ENCODE data around the gene CIBAR2. TPM values are rescaled to one million over a fixed set of nuclear protein-coding genes. Genes with fewer than 3 reads are reported as not detected.

Gene CIBAR2
- total and polyA plus RNA-seq, 10 of the 15 experiments (the other 5 are each of a cell fraction or from before 2014, with no cell fraction given), result 0.05 to 0.16 (median 0.07) TPM; not detected in 7

DNA sequence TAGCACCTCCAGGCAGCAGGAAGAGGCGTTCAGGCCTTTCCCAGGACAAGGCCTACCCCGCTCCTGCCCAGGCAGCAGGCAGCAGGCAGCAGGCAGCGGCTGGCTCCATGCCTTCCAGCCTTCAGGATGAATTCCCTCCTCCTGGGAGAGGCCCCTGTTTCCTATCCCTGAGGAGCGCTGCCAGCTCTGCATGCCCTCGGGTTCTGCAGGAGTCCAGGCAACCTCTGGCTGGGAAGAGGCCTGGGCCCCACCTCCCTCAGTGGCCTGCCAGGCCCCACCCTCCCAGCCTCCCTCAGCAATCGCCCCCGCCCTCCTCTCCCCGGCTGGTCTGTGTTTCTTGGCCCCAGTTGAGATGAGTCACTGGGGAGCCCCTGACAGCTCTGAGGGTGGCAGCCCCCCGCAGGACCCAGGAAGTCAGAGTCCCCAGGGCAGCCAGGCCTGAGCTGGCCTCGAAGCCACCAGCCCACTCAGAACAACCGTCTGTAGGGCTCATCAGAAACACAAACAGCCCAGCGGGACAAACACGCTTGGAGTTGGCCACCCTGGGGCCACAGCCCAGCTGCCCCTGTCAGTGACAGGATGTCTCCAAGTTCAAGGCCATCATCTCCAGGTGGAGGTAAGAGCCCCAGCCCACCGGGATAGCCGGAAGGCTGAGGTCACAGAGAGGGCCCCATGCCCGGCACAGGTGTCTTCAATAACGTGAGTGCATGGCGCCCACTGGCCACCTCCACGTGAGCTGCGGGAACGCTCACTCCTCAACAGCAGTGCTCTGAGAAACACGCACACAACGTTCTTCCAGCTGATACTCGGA, 39.5 kb upstream of the CIBAR2 start (continued):
- TF ChIP-seq, protein P1, sequence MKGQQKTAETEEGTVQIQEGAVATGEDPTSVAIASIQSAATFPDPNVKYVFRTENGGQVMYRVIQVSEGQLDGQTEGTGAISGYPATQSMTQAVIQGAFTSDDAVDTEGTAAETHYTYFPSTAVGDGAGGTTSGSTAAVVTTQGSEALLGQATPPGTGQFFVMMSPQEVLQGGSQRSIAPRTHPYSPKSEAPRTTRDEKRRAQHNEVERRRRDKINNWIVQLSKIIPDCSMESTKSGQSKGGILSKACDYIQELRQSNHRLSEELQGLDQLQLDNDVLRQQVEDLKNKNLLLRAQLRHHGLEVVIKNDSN (IDR thresholded peaks at IDR 0.05; ENCODE audit: borderline replicate concordance, extremely low read length, insufficient read depth, low read depth, low read length), result no peak
- TF ChIP-seq, protein P2, sequence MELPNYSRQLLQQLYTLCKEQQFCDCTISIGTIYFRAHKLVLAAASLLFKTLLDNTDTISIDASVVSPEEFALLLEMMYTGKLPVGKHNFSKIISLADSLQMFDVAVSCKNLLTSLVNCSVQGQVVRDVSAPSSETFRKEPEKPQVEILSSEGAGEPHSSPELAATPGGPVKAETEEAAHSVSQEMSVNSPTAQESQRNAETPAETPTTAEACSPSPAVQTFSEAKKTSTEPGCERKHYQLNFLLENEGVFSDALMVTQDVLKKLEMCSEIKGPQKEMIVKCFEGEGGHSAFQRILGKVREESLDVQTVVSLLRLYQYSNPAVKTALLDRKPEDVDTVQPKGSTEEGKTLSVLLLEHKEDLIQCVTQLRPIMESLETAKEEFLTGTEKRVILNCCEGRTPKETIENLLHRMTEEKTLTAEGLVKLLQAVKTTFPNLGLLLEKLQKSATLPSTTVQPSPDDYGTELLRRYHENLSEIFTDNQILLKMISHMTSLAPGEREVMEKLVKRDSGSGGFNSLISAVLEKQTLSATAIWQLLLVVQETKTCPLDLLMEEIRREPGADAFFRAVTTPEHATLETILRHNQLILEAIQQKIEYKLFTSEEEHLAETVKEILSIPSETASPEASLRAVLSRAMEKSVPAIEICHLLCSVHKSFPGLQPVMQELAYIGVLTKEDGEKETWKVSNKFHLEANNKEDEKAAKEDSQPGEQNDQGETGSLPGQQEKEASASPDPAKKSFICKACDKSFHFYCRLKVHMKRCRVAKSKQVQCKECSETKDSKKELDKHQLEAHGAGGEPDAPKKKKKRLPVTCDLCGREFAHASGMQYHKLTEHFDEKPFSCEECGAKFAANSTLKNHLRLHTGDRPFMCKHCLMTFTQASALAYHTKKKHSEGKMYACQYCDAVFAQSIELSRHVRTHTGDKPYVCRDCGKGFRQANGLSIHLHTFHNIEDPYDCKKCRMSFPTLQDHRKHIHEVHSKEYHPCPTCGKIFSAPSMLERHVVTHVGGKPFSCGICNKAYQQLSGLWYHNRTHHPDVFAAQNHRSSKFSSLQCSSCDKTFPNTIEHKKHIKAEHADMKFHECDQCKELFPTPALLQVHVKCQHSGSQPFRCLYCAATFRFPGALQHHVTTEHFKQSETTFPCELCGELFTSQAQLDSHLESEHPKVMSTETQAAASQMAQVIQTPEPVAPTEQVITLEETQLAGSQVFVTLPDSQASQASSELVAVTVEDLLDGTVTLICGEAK (IDR thresholded peaks at IDR 0.05; ENCODE audit: borderline replicate concordance), result no peak
- TF ChIP-seq, protein P3, sequence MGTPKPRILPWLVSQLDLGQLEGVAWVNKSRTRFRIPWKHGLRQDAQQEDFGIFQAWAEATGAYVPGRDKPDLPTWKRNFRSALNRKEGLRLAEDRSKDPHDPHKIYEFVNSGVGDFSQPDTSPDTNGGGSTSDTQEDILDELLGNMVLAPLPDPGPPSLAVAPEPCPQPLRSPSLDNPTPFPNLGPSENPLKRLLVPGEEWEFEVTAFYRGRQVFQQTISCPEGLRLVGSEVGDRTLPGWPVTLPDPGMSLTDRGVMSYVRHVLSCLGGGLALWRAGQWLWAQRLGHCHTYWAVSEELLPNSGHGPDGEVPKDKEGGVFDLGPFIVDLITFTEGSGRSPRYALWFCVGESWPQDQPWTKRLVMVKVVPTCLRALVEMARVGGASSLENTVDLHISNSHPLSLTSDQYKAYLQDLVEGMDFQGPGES (IDR thresholded peaks at IDR 0.05), result no peak
- TF ChIP-seq NBN (IDR thresholded peaks at IDR 0.05) (no peak), ZNF384 (IDR thresholded peaks at IDR 0.05; ENCODE audit: borderline replicate concordance, low read depth, low read length) (no peak), BHLHE40 (IDR thresholded peaks at IDR 0.05; ENCODE audit: borderline replicate concordance in 1 of 2, low read depth in 2 of 2, low read length in 1 of 2) (no peak), MYB (IDR thresholded peaks at IDR 0.05; ENCODE audit: borderline replicate concordance, low read depth, low read length) (no peak), ZNF24 (IDR thresholded peaks at IDR 0.05) (no peak), NFYA (IDR thresholded peaks at IDR 0.05; ENCODE audit: borderline replicate concordance, low read depth, low read length) (no peak), SMC3 (IDR thresholded peaks at IDR 0.05; ENCODE audit: borderline replicate concordance, low read length) (no peak), ZNF207 (IDR thresholded peaks at IDR 0.05; ENCODE audit: borderline replicate concordance) (no peak), NR2F1 (conservative IDR thresholded peaks at IDR 0.05) (0 out of 2 replicates have a peak, but pooled peaks have one; percentile 22)
- TF ChIP-seq, protein P4, sequence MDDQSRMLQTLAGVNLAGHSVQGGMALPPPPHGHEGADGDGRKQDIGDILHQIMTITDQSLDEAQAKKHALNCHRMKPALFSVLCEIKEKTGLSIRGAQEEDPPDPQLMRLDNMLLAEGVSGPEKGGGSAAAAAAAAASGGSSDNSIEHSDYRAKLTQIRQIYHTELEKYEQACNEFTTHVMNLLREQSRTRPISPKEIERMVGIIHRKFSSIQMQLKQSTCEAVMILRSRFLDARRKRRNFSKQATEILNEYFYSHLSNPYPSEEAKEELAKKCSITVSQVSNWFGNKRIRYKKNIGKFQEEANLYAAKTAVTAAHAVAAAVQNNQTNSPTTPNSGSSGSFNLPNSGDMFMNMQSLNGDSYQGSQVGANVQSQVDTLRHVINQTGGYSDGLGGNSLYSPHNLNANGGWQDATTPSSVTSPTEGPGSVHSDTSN (IDR thresholded peaks at IDR 0.05; ENCODE audit: insufficient replicate concordance, low read depth, low read length), result no peak
- TF ChIP-seq, protein P5, sequence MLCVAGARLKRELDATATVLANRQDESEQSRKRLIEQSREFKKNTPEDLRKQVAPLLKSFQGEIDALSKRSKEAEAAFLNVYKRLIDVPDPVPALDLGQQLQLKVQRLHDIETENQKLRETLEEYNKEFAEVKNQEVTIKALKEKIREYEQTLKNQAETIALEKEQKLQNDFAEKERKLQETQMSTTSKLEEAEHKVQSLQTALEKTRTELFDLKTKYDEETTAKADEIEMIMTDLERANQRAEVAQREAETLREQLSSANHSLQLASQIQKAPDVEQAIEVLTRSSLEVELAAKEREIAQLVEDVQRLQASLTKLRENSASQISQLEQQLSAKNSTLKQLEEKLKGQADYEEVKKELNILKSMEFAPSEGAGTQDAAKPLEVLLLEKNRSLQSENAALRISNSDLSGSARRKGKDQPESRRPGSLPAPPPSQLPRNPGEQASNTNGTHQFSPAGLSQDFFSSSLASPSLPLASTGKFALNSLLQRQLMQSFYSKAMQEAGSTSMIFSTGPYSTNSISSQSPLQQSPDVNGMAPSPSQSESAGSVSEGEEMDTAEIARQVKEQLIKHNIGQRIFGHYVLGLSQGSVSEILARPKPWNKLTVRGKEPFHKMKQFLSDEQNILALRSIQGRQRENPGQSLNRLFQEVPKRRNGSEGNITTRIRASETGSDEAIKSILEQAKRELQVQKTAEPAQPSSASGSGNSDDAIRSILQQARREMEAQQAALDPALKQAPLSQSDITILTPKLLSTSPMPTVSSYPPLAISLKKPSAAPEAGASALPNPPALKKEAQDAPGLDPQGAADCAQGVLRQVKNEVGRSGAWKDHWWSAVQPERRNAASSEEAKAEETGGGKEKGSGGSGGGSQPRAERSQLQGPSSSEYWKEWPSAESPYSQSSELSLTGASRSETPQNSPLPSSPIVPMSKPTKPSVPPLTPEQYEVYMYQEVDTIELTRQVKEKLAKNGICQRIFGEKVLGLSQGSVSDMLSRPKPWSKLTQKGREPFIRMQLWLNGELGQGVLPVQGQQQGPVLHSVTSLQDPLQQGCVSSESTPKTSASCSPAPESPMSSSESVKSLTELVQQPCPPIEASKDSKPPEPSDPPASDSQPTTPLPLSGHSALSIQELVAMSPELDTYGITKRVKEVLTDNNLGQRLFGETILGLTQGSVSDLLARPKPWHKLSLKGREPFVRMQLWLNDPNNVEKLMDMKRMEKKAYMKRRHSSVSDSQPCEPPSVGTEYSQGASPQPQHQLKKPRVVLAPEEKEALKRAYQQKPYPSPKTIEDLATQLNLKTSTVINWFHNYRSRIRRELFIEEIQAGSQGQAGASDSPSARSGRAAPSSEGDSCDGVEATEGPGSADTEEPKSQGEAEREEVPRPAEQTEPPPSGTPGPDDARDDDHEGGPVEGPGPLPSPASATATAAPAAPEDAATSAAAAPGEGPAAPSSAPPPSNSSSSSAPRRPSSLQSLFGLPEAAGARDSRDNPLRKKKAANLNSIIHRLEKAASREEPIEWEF (IDR thresholded peaks at IDR 0.05; ENCODE audit: insufficient replicate concordance, low read depth, low read length), result no peak
